Neuronal stem cell (in vitro differentiated cells): ENCODE measurements around the gene PLIN3.

Source experiments
- DNase-seq: peaks from one replicate; pipeline ENCODE4 v3.0.0-alpha.2; 2013; ENCODE audit warnings: low spot score
- H2AFZ ChIP-seq: one replicate; pipeline ENCODE4 v1.6.1; 2013; ENCODE audit warnings: mild to moderate bottlenecking, low read length, inconsistent platforms
- H2AK5ac ChIP-seq: 2 replicates; pipeline ENCODE4 v1.6.1; 2013; ENCODE audit warnings: low read depth, mild to moderate bottlenecking, inconsistent platforms, low read length, moderate library complexity, mixed read lengths
- H2BK120ac ChIP-seq: 2 replicates; pipeline ENCODE4 v1.6.1; 2013; ENCODE audit warnings: low read depth, mild to moderate bottlenecking, inconsistent platforms, low read length, moderate library complexity, mixed read lengths
- H2BK12ac ChIP-seq: one replicate; pipeline ENCODE4 v1.6.1; 2013; ENCODE audit warnings: low read length, inconsistent platforms
- H2BK15ac ChIP-seq: 2 replicates; pipeline ENCODE4 v1.6.1; 2013; ENCODE audit warnings: mild to moderate bottlenecking, low read length, inconsistent platforms, mixed read lengths
- H2BK5ac ChIP-seq: one replicate; pipeline ENCODE4 v1.6.1; 2013; ENCODE audit warnings: inconsistent platforms, mild to moderate bottlenecking, low read length, moderate library complexity
- H3K14ac ChIP-seq: one replicate; pipeline ENCODE4 v1.6.1; 2013; ENCODE audit warnings: low read length, inconsistent platforms
- H3K18ac ChIP-seq: 2 replicates; pipeline ENCODE4 v1.6.1; 2013; ENCODE audit warnings: low read length, inconsistent platforms
- H3K23ac ChIP-seq: 2 replicates; pipeline ENCODE4 v1.6.1; 2013; ENCODE audit warnings: low read depth, mild to moderate bottlenecking, mixed read lengths, low read length, inconsistent platforms; ENCODE audit not compliant: poor library complexity
- H3K27ac ChIP-seq: replicated peaks from 3 replicates; pipeline ENCODE4 v1.5.1; 2013; ENCODE audit warnings: low read length, inconsistent platforms
- H3K27me3 ChIP-seq, 3 experiments: 2 replicates each; pipeline ENCODE4 v1.6.1; 2013; ENCODE audit warnings: low read length in 3 of 3, mild to moderate bottlenecking in 2 of 3, inconsistent platforms in 1 of 3, low read depth in 1 of 3, mixed read lengths in 1 of 3, moderate library complexity in 1 of 3; ENCODE audit not compliant: control insufficient read depth in 3 of 3, insufficient read depth in 3 of 3
- H3K36me3 ChIP-seq, 2 donors: replicated peaks in 1 of 2; 2 replicates each; pipeline ENCODE4 v1.6.1; 2013; ENCODE audit warnings: low read length in 2 of 2; ENCODE audit not compliant: control insufficient read depth in 2 of 2, insufficient read depth in 2 of 2
- H3K4ac ChIP-seq: 2 replicates; pipeline ENCODE4 v1.6.1; 2013; ENCODE audit warnings: inconsistent platforms, mild to moderate bottlenecking, low read length, moderate library complexity
- H3K4me1 ChIP-seq, 2 donors: 1 replicate in 1 of 2; 2 replicates in 1 of 2; pipeline ENCODE4 v1.6.1; 2013; ENCODE audit warnings: low read length in 2 of 2, low read depth in 1 of 2; ENCODE audit not compliant: control insufficient read depth in 2 of 2, insufficient read depth in 1 of 2
- H3K4me2 ChIP-seq: one replicate; pipeline ENCODE4 v1.6.1; 2013; ENCODE audit warnings: mild to moderate bottlenecking, low read length, inconsistent platforms; ENCODE audit not compliant: insufficient read depth, poor library complexity, severe bottlenecking
- H3K4me3 ChIP-seq, 2 donors: 2 replicates each; pipeline ENCODE4 v1.5.1; 2013; ENCODE audit warnings: low read length in 2 of 2, mild to moderate bottlenecking in 2 of 2, inconsistent platforms in 1 of 2, moderate library complexity in 1 of 2
- H3K79me1 ChIP-seq: one replicate; pipeline ENCODE4 v1.6.1; 2013; ENCODE audit warnings: low read depth, mild to moderate bottlenecking, inconsistent platforms, low read length, moderate library complexity
- H3K9ac ChIP-seq: one replicate; pipeline ENCODE4 v1.6.1; 2013; ENCODE audit warnings: mild to moderate bottlenecking, low read depth, low read length, inconsistent platforms; ENCODE audit not compliant: poor library complexity
- H3K9me3 ChIP-seq, 2 donors: replicated peaks in 1 of 2; 2 replicates each; pipeline versions ENCODE3 to v1.6.1; 2013; ENCODE audit warnings: low read length in 2 of 2, mild to moderate bottlenecking in 2 of 2, inconsistent platforms in 1 of 2, low read depth in 1 of 2, mixed read lengths in 1 of 2, moderate library complexity in 1 of 2; ENCODE audit not compliant: control insufficient read depth in 2 of 2, insufficient read depth in 1 of 2
- H4K8ac ChIP-seq: one replicate; pipeline ENCODE4 v1.6.1; 2013; ENCODE audit warnings: low read depth, mild to moderate bottlenecking, inconsistent platforms, low read length, moderate library complexity
- H4K91ac ChIP-seq: one replicate; pipeline ENCODE4 v1.6.1; 2013; ENCODE audit warnings: low read length, low read depth, mild to moderate bottlenecking, inconsistent platforms; ENCODE audit not compliant: poor library complexity
- WGBS, 2 donors: extraction: QIAGEN DNeasy Blood & Tissue Kit; methylation state at CpG; one replicate each; pipeline ENCODE4 v1.1.7; 2013; ENCODE audit warnings: missing lambda C conversion rate in 2 of 2, mixed read lengths in 1 of 2; ENCODE audit not compliant: insufficient read length in 2 of 2, insufficient replicate concordance in 1 of 2; ENCODE audit errors: extremely low coverage in 2 of 2; 5-methylcytosine and 5-hydroxymethylcytosine counted together

Gene PLIN3

GRCh38 chr19:4877753-4878490 lies 10.5 kb upstream of the PLIN3 start:
- Histone ChIP-seq H2BK12ac (peak overlapping the region; percentile 100), H3K4me1 (peaks cover 12 to 13% of the 10 kb centered on the region in 2 donors), H4K8ac (peak overlapping the region; percentile 92), H3K79me1 (no peaks in the 10 kb centered on the region), H4K91ac (peak overlapping the region; percentile 72), H3K36me3 (no peaks in the 10 kb centered on the region), H3K4me2 (no peak overlapping the region), H2BK5ac (peak overlapping the region; percentile 82), H3K18ac (peak overlapping the region; percentile 98), H2BK120ac (peak overlapping the region; percentile 97), H3K9me3 (peaks cover 0 to 1% of the 10 kb centered on the region in 2 donors), H3K4ac (peak overlapping the region; percentile 98), H3K27ac (peak overlapping the region; percentile 56), H3K14ac (peak overlapping the region; percentile 94), H2BK15ac (peak overlapping the region; percentile 98), H2AK5ac (peak overlapping the region; percentile 95), H3K27me3 (no peaks in the 10 kb centered on the region), H2AFZ (peak overlapping the region; percentile 90), H3K4me3 (no peak overlapping the region), H3K9ac (no peak overlapping the region), H3K23ac (peak overlapping the region; percentile 89)
- no CpG with 5 or more reads among the region's 30 CpGs for WGBS, 2 donors
- no peak for DNase-seq

GRCh38 chr19:4873930-4874329 lies 6.5 kb upstream of the PLIN3 start:
- WGBS, 2 donors, result no CpG with 5 or more reads among the region's 3 CpGs
- peaks cover 12 to 13% of the 10 kb centered on the region in 2 donors for H3K4me1 ChIP-seq

DNA sequence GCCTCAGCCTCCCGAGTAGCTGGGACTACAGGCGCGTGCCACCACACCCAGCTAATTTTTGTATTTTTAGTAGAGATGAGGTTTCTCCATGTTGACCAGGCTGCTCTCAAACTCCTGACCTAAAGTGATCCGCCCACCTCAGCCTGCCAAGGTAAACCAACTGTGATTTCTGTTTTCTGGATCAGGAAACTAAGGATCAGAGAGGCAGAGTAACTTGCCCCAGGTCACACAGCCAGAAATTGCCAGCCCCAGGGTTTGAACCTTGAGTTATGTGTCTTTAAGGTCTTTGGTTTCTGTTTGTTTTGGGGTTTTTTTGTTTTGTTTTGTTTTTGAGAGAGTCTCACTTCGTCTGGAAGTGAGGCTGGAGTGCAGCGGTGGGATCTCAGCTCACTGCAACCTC lies 4.2 kb upstream of the PLIN3 start:
- no peak overlapping the region for H3K27ac ChIP-seq
- H3K4ac ChIP-seq, result no peak overlapping the region
- H3K4me3 ChIP-seq, result no peak overlapping the region
- no peaks in the 10 kb centered on the region for H3K27me3 ChIP-seq
- no peak overlapping the region for H3K14ac ChIP-seq
- H4K91ac ChIP-seq, result no peak overlapping the region
- no peak overlapping the region for H3K18ac ChIP-seq
- H3K9me3 ChIP-seq, result no peaks in the 10 kb centered on the region
- no peak overlapping the region for H2BK5ac ChIP-seq
- no peaks in the 10 kb centered on the region for H3K36me3 ChIP-seq
- H2AFZ ChIP-seq, result no peak overlapping the region
- no peak for DNase-seq
- no peak overlapping the region for H3K23ac ChIP-seq
- no peak overlapping the region for H2BK15ac ChIP-seq
- no peak overlapping the region for H2AK5ac ChIP-seq
- peaks cover under 1% of the 10 kb centered on the region in 2 donors for H3K4me1 ChIP-seq
- H3K4me2 ChIP-seq, result no peak overlapping the region
- H2BK12ac ChIP-seq, result no peak overlapping the region
- no peak overlapping the region for H4K8ac ChIP-seq
- no peak overlapping the region for H2BK120ac ChIP-seq
- no peak overlapping the region for H3K9ac ChIP-seq
- no CpG with 5 or more reads among the region's 6 CpGs for WGBS, 2 donors
- H3K79me1 ChIP-seq, result peaks cover 2% of the 10 kb centered on the region

More at GRCh38 chr19:4873930-4874329, 6.5 kb upstream of the PLIN3 start:
- no peak overlapping the region for H3K14ac ChIP-seq
- no peaks in the 10 kb centered on the region for H3K9me3 ChIP-seq
- no peak overlapping the region for H3K18ac ChIP-seq
- H2AFZ ChIP-seq, result no peak overlapping the region
- H2BK5ac ChIP-seq, result no peak overlapping the region
- H2AK5ac ChIP-seq, result no peak overlapping the region
- H3K9ac ChIP-seq, result peak overlapping the region; percentile 38
- no peaks in the 10 kb centered on the region for H3K79me1 ChIP-seq
- H4K8ac ChIP-seq, result no peak overlapping the region
- no peak overlapping the region for H2BK12ac ChIP-seq
- no peak overlapping the region for H3K4ac ChIP-seq
- no peak overlapping the region for H3K23ac ChIP-seq
- H3K4me3 ChIP-seq, result no peak overlapping the region
- H3K36me3 ChIP-seq, result no peaks in the 10 kb centered on the region
- H3K4me2 ChIP-seq, result no peak overlapping the region
- H2BK15ac ChIP-seq, result no peak overlapping the region
- H2BK120ac ChIP-seq, result no peak overlapping the region
- no peak for DNase-seq
- H4K91ac ChIP-seq, result no peak overlapping the region
- H3K27ac ChIP-seq, result no peak overlapping the region
- H3K27me3 ChIP-seq, result no peaks in the 10 kb centered on the region

DNA sequence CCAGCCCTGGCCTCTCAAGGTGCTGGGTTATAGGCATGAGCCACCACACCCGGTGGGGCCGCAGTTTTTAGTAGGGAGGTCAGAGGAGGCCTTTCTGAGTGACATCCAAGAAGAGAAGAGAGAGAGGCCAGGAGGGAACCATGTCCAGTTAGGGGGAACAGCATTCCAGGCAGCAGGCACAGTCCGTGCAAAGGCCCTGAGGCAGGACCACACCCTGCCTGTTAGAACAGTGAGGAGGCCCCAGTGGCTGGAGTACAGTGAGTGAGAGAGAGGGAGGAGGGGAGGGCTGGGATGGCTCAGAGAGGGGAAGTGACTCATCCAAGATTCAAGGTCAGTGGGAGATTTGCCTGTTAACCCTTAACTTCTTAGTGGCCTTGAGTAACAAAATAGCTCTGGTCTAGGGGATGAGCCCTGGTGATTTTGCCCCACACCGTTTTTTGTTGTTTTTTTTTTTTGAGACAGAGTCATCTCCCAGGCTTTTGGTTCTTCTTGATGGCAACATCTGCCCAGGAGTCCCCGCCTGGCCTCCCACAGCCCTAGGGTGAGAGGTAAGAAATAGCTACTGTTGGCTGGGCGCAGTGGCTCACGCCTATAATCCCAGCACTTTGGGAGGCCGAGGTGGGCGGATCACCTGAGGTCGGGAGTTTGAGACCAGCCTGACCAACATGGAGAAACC lies 2.7 kb upstream of the PLIN3 start:
- Histone ChIP-seq H4K91ac (no peak overlapping the region), H3K14ac (no peak overlapping the region), H2BK12ac (no peak overlapping the region), H3K79me1 (peaks cover 2% of the 10 kb centered on the region), H3K4ac (no peak overlapping the region), H3K4me3 (no peak overlapping the region), H3K27ac (no peak overlapping the region), H3K23ac (no peak overlapping the region), H3K4me1 (peaks cover 6 to 7% of the 10 kb centered on the region in 2 donors), H3K27me3 (no peaks in the 10 kb centered on the region), H2BK15ac (no peak overlapping the region), H3K18ac (no peak overlapping the region), H2AFZ (no peak overlapping the region), H4K8ac (no peak overlapping the region), H3K9ac (no peak overlapping the region), H3K36me3 (peaks cover 0 to 2% of the 10 kb centered on the region in 2 donors), H3K4me2 (no peak overlapping the region), H2BK5ac (no peak overlapping the region), H2AK5ac (no peak overlapping the region), H2BK120ac (no peak overlapping the region), H3K9me3 (no peaks in the 10 kb centered on the region)
- DNase-seq, result no peak
- no CpG with 5 or more reads among the region's 10 CpGs for WGBS, 2 donors
